Measurements from ENCODE around the gene LIX1L.

LIX1L gene

GRCh38 chr1:145957443-145958319, at the start of gene LIX1L:
Gene LIX1L, minus strand, starts transcription at chr1:145958017. Its CDS starts 90 bp downstream, at chr1:145957927.
- DNase-seq (ENCODE audit: low read depth in 3 of 3) = peak; percentile 91 to 96 (median 94)

- no peak for DNase-seq (ENCODE audit: low read depth in 3 of 3)
Measured at GRCh38 chr1:146001709-146002108, 43.9 kb upstream of the LIX1L start.

GRCh38 chr1:145999321-146000024, 41.7 kb upstream of the LIX1L start:
- DNase-seq (ENCODE audit: low read depth in 3 of 3) = no peak

GRCh38 chr1:145997718-145998023, 39.9 kb upstream of the LIX1L start:
- no peak for DNase-seq (ENCODE audit: low read depth in 3 of 3)

- no peak for DNase-seq (ENCODE audit: low read depth in 3 of 3)
Measured at GRCh38 chr1:145997016-145997717, 39.4 kb upstream of the LIX1L start.

GRCh38 chr1:145996433-145997015, 38.7 kb upstream of the LIX1L start, which contains the start of gene TXNIP:
Gene TXNIP, minus strand, starts transcription at chr1:145996579. Its CDS starts 313 bp downstream, at chr1:145996266.
- peak; percentile 87 to 90 (median 89) for DNase-seq (ENCODE audit: low read depth in 3 of 3)

GRCh38 chr1:145995964-145996432, 38.2 kb upstream of the LIX1L start:
- DNase-seq (ENCODE audit: low read depth in 3 of 3) = no peak

- no peak for DNase-seq (ENCODE audit: low read depth in 3 of 3)
Measured at GRCh38 chr1:145995148-145995881, 37.5 kb upstream of the LIX1L start.

GRCh38 chr1:145994391-145995120, 36.7 kb upstream of the LIX1L start:
- DNase-seq (ENCODE audit: low read depth in 3 of 3) = no peak

- no peak for DNase-seq (ENCODE audit: low read depth in 3 of 3)
Measured at GRCh38 chr1:145993618-145994390, 36.0 kb upstream of the LIX1L start.

GRCh38 chr1:145992958-145993617, 35.3 kb upstream of the LIX1L start:
- no peak for DNase-seq (ENCODE audit: low read depth in 3 of 3)

- no peak for DNase-seq (ENCODE audit: low read depth in 3 of 3)
Measured at GRCh38 chr1:145992502-145992936, 34.7 kb upstream of the LIX1L start.

GRCh38 chr1:145991735-145992412, 34.1 kb upstream of the LIX1L start:
- DNase-seq (ENCODE audit: low read depth in 3 of 3) = no peak

GRCh38 chr1:145990249-145990855, 32.5 kb upstream of the LIX1L start:
- no peak for DNase-seq (ENCODE audit: low read depth in 3 of 3)

- DNase-seq (ENCODE audit: low read depth in 3 of 3) = no peak
Measured at GRCh38 chr1:145988773-145989172, 31.0 kb upstream of the LIX1L start.

- DNase-seq (ENCODE audit: low read depth in 3 of 3) = no peak
Measured at GRCh38 chr1:145987926-145988325, 30.1 kb upstream of the LIX1L start.

- DNase-seq (ENCODE audit: low read depth in 3 of 3) = no peak
Measured at GRCh38 chr1:145986551-145986950, 28.7 kb upstream of the LIX1L start.

Data from stimulated activated CD4-positive, alpha-beta T cell treated with anti-CD3 and anti-CD28 coated beads, TNF-alpha, amount 100 ng/mL, for 48 hours (primary cell).